Uterus (tissue), 4 donors: Measurements from ENCODE around the gene CSGALNACT2. TPM values are rescaled to one million over a fixed set of nuclear protein-coding genes. Genes with fewer than 3 reads are reported as not detected.

Experiments used
- DNase-seq, 2 donors: peaks; one replicate each; pipeline ENCODE4 v3.0.0-alpha.2; 2019 to 2020
- H3K27ac ChIP-seq, 2 donors: fragments of 200-600 bp; sonication (generic); 1 replicate in 1 of 2; 2 replicates in 1 of 2; pipeline ENCODE4 v1.5.1; 2016 to 2018
- H3K27me3 ChIP-seq, 2 donors: fragments of 200-600 bp; sonication (generic); one replicate each; pipeline ENCODE4 v1.5.1; 2018 to 2019; ENCODE audit warnings: control low read depth in 1 of 2
- H3K36me3 ChIP-seq, 2 donors: fragments of 200-600 bp; sonication (generic); one replicate each; pipeline ENCODE4 v1.5.1; 2019; ENCODE audit warnings: control low read depth in 1 of 2
- H3K4me1 ChIP-seq, 2 donors: fragments of 200-600 bp; sonication (generic); one replicate each; pipeline ENCODE4 v1.5.1; 2018 to 2019; ENCODE audit warnings: control low read depth in 1 of 2
- H3K4me3 ChIP-seq, 2 donors: fragments of 200-600 bp; sonication (generic); 1 replicate in 1 of 2; 2 replicates in 1 of 2; pipeline ENCODE4 v1.5.1; 2018 to 2019; ENCODE audit warnings: mild to moderate bottlenecking in 1 of 2
- H3K9me3 ChIP-seq, 2 donors: fragments of 200-600 bp; sonication (generic); one replicate each; pipeline ENCODE4 v1.5.1; 2019; ENCODE audit warnings: control low read depth in 1 of 2
- CTCF ChIP-seq, 4 experiments: fragments of 200-600 bp in 2 of 4; fragments of 450-650 bp in 2 of 4; sonication (generic) in 2 of 4; IDR thresholded peaks; one replicate each; pipeline ENCODE4 v1.5.1; 2016 to 2019; ENCODE audit warnings: antibody characterized with exemption in 4 of 4, mild to moderate bottlenecking in 2 of 4, moderate library complexity in 1 of 4
- POLR2A ChIP-seq, 2 donors: fragments of 450-650 bp; IDR thresholded peaks; one replicate each; pipeline ENCODE4 v1.6.1; 2016; ENCODE audit warnings: antibody characterized with exemption in 2 of 2, mild to moderate bottlenecking in 1 of 2, moderate library complexity in 1 of 2
- intact Hi-C: fragments of 100-400 bp; cut with DNase I; formaldehyde crosslinking; loops from one replicate; pipeline ENCODE4 v1.15.1; 2023; ENCODE audit warnings: low total_unique reads
- total RNA-seq, 4 donors: library from RNA; depleted of rRNA in 3 of 4; stranded (reverse); fragments of >200 nt in 3 of 4; gene quantifications; one replicate each; pipeline versions ENCODE4 v1.1.0 to v1.2.4, GENCODE V29; 2014 to 2023
- donor health status: DM: yes; HTN: yes; CAD: no.

CSGALNACT2 gene
- total RNA-seq, 4 donors from 2014 or later = 18.4 to 43.7 (median 25.1) TPM

- TF ChIP-seq POLR2A (IDR thresholded peaks at IDR 0.05) = no peak
- Histone ChIP-seq H3K36me3 (no peaks in the 10 kb centered on the region), H3K4me1 (no peaks in the 10 kb centered on the region), H3K27ac (no peak overlapping the region), H3K27me3 (no peaks in the 10 kb centered on the region), H3K4me3 (no peak overlapping the region), H3K9me3 (no peaks in the 10 kb centered on the region)
- intact Hi-C loops = no loop called here
- peak; percentile 7 to 13 for DNase-seq
These were observed 70.2 kb downstream of the CSGALNACT2 start for GRCh38 chr10:43208147-43209073.

- no peak for DNase-seq
- H3K27ac ChIP-seq = no peak overlapping the region
These were observed 70.8 kb downstream of the CSGALNACT2 start for GRCh38 chr10:43209074-43209455.

GRCh38 chr10:43209651-43210141, 71.5 kb downstream of the CSGALNACT2 start:
- H3K4me3 ChIP-seq = no peak overlapping the region
- intact Hi-C loops = no loop called here
- H3K36me3 ChIP-seq = no peaks in the 10 kb centered on the region
- H3K9me3 ChIP-seq = no peaks in the 10 kb centered on the region
- no peak for DNase-seq
- no peak overlapping the region for H3K27ac ChIP-seq
- no peaks in the 10 kb centered on the region for H3K27me3 ChIP-seq
- no peaks in the 10 kb centered on the region for H3K4me1 ChIP-seq
- no peak for TF ChIP-seq CTCF (IDR thresholded peaks at IDR 0.05)
- no peak for TF ChIP-seq POLR2A (IDR thresholded peaks at IDR 0.05)

More at GRCh38 chr10:43209074-43209455, 70.8 kb downstream of the CSGALNACT2 start:
- no peaks in the 10 kb centered on the region for H3K27me3 ChIP-seq
- intact Hi-C loops = no loop called here
- H3K36me3 ChIP-seq = no peaks in the 10 kb centered on the region
- TF ChIP-seq POLR2A (IDR thresholded peaks at IDR 0.05) = no peak
- TF ChIP-seq CTCF (IDR thresholded peaks at IDR 0.05) = no peak
- no peaks in the 10 kb centered on the region for H3K4me1 ChIP-seq
- no peaks in the 10 kb centered on the region for H3K9me3 ChIP-seq
- H3K4me3 ChIP-seq = no peak overlapping the region

GRCh38 chr10:43210556-43210955, 72.3 kb downstream of the CSGALNACT2 start:
- H3K9me3 ChIP-seq = no peaks in the 10 kb centered on the region
- TF ChIP-seq CTCF (IDR thresholded peaks at IDR 0.05) = no peak
- no peak overlapping the region for H3K27ac ChIP-seq
- no peaks in the 10 kb centered on the region for H3K36me3 ChIP-seq
- no peaks in the 10 kb centered on the region for H3K27me3 ChIP-seq
- intact Hi-C loops = no loop called here
- no peak overlapping the region for H3K4me3 ChIP-seq
- H3K4me1 ChIP-seq = no peaks in the 10 kb centered on the region
- no peak for DNase-seq

- no peaks in the 10 kb centered on the region for H3K4me1 ChIP-seq
- no peak overlapping the region for H3K4me3 ChIP-seq
- DNase-seq = no peak
- intact Hi-C loops = no loop called here
- no peaks in the 10 kb centered on the region for H3K36me3 ChIP-seq
- H3K27ac ChIP-seq = no peak overlapping the region
- no peak for TF ChIP-seq POLR2A (IDR thresholded peaks at IDR 0.05)
- no peak for TF ChIP-seq CTCF (IDR thresholded peaks at IDR 0.05)
- no peaks in the 10 kb centered on the region for H3K9me3 ChIP-seq
- H3K27me3 ChIP-seq = no peaks in the 10 kb centered on the region
These were observed 72.8 kb downstream of the CSGALNACT2 start for GRCh38 chr10:43211030-43211429.
